K562 (cell line): ENCODE results near the gene RASSF1.

Experiments
- EP300 ChIP-seq: IDR thresholded peaks from 2 replicates; pipeline ENCODE4 v1.6.1; 2012; ENCODE audit warnings: low read length, improper control_type of control experiment
- EZH2 ChIP-seq: IDR thresholded peaks from 2 replicates; pipeline ENCODE4 v1.6.1; 2012; ENCODE audit warnings: low read depth, mild to moderate bottlenecking, inconsistent platforms, low read length, borderline replicate concordance
- FOSL1 ChIP-seq: fragments of 200-800 bp; sonication (Bioruptor generic); conservative IDR thresholded peaks from 2 replicates; pipeline ENCODE4 v1.6.1; 2016; ENCODE audit warnings: missing genetic modification characterization, missing compliant biosample characterization
- HCFC1 ChIP-seq: IDR thresholded peaks from 2 replicates; pipeline ENCODE4 v1.6.1; 2012; ENCODE audit warnings: low read depth, low read length, improper control_type of control experiment
- POLR2AphosphoS2 ChIP-seq: IDR thresholded peaks from 2 replicates; pipeline ENCODE4 v1.6.1; 2012; ENCODE audit warnings: low read length, improper control_type of control experiment
- SMAD4 ChIP-seq: fragments of 250-450 bp; sonication (Bioruptor Pico); conservative IDR thresholded peaks from 2 replicates; pipeline ENCODE4 v1.8.0; 2021; ENCODE audit warnings: inconsistent platforms, mild to moderate bottlenecking, moderate library complexity
- TAF7 ChIP-seq: fragments of 450-650 bp; IDR thresholded peaks from 2 replicates; pipeline ENCODE4 v1.6.1; 2016; ENCODE audit warnings: missing genetic modification characterization, missing compliant biosample characterization
- ZNF3 ChIP-seq: fragments of 250-450 bp; sonication (Bioruptor Pico); IDR thresholded peaks from 2 replicates; pipeline ENCODE4 v1.5.0; 2021; ENCODE audit warnings: mild to moderate bottlenecking, moderate library complexity
- TF ChIP-seq, protein P1 (sequence below), 3 experiments: fragments of 200-800 bp in 1 of 3; fragments of 250-450 bp in 1 of 3; fragments of 450-650 bp in 1 of 3; sonication (Bioruptor Pico) in 1 of 3; sonication (Bioruptor generic) in 1 of 3; formaldehyde crosslinking in 1 of 3; IDR thresholded peaks; 2 replicates each; pipeline versions ENCODE4 v1.6.1 to v1.8.0; 2016 to 2022; ENCODE audit warnings: mild to moderate bottlenecking in 2 of 3, missing genetic modification characterization in 2 of 3, missing compliant biosample characterization in 1 of 3, moderate library complexity in 1 of 3
- TF ChIP-seq, protein P2 (sequence below): conservative IDR thresholded peaks from 2 replicates; pipeline ENCODE4 v1.6.1; 2011; ENCODE audit warnings: low read depth, mild to moderate bottlenecking, low read length; ENCODE audit not compliant: control insufficient read depth
- TF ChIP-seq, protein P3 (sequence below): sonication (generic); formaldehyde crosslinking; IDR thresholded peaks from 2 replicates; pipeline ENCODE4 v1.8.1; 2022; ENCODE audit warnings: missing genetic modification reagents

DNA sequence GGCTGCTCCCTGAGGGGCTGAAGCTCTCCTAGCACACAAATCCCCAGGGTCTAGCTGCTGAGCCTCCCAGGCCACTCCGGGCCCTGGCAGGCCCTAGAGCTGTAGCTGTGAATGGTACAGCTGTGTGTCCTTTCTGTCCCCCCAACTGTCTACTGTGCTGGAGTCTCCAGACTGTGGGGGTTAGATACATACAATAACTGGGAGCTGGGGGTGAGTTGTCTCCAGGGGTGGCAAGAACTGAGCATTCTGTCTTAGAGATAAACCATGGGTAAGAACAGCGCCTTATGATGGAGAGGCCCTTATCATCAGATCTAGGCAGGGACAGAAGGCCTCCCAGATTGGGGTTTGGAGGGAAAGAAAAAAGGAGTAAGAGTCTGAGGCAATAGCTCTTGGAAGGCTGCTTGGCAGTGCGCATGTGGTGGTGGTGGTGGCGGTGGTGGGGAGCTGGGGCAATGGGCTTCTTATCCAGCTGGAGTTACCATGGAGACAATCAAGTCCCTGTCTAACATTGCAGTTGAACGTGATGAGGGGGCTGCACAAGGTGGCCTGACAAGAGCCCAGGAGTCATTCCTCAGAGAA lies 13.6 kb upstream of the RASSF1 start:
- no peak for TF ChIP-seq ZNF3 (CRISPR knock-in tag)
- TF ChIP-seq EZH2 = no peak
- TF ChIP-seq, protein P1, sequence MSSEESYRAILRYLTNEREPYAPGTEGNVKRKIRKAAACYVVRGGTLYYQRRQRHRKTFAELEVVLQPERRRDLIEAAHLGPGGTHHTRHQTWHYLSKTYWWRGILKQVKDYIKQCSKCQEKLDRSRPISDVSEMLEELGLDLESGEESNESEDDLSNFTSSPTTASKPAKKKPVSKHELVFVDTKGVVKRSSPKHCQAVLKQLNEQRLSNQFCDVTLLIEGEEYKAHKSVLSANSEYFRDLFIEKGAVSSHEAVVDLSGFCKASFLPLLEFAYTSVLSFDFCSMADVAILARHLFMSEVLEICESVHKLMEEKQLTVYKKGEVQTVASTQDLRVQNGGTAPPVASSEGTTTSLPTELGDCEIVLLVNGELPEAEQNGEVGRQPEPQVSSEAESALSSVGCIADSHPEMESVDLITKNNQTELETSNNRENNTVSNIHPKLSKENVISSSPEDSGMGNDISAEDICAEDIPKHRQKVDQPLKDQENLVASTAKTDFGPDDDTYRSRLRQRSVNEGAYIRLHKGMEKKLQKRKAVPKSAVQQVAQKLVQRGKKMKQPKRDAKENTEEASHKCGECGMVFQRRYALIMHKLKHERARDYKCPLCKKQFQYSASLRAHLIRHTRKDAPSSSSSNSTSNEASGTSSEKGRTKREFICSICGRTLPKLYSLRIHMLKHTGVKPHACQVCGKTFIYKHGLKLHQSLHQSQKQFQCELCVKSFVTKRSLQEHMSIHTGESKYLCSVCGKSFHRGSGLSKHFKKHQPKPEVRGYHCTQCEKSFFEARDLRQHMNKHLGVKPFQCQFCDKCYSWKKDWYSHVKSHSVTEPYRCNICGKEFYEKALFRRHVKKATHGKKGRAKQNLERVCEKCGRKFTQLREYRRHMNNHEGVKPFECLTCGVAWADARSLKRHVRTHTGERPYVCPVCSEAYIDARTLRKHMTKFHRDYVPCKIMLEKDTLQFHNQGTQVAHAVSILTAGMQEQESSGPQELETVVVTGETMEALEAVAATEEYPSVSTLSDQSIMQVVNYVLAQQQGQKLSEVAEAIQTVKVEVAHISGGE (CRISPR knock-in tag; IDR thresholded peaks at IDR 0.05) = no peak
- TF ChIP-seq, protein P2, sequence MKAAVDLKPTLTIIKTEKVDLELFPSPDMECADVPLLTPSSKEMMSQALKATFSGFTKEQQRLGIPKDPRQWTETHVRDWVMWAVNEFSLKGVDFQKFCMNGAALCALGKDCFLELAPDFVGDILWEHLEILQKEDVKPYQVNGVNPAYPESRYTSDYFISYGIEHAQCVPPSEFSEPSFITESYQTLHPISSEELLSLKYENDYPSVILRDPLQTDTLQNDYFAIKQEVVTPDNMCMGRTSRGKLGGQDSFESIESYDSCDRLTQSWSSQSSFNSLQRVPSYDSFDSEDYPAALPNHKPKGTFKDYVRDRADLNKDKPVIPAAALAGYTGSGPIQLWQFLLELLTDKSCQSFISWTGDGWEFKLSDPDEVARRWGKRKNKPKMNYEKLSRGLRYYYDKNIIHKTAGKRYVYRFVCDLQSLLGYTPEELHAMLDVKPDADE = no peak
- no peak for TF ChIP-seq POLR2AphosphoS2
- TF ChIP-seq FOSL1 (tag) = no peak
- no peak for TF ChIP-seq EP300
- TF ChIP-seq SMAD4 (CRISPR knock-in tag) = no peak
- TF ChIP-seq TAF7 = no peak
- TF ChIP-seq, protein P3, sequence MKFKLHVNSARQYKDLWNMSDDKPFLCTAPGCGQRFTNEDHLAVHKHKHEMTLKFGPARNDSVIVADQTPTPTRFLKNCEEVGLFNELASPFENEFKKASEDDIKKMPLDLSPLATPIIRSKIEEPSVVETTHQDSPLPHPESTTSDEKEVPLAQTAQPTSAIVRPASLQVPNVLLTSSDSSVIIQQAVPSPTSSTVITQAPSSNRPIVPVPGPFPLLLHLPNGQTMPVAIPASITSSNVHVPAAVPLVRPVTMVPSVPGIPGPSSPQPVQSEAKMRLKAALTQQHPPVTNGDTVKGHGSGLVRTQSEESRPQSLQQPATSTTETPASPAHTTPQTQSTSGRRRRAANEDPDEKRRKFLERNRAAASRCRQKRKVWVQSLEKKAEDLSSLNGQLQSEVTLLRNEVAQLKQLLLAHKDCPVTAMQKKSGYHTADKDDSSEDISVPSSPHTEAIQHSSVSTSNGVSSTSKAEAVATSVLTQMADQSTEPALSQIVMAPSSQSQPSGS (CRISPR knock-in tag) = no peak
- TF ChIP-seq HCFC1 = no peak
